Suprapubic skin (tissue), 4 donors: ENCODE measurements around the gene ZNF394. TPM values are rescaled to one million over a fixed set of nuclear protein-coding genes. Genes with fewer than 3 reads are reported as not detected.

Source experiments
- DNase-seq, 2 donors: peaks; one replicate each; pipeline ENCODE4 v3.0.0-alpha.2; 2019; ENCODE audit warnings: low spot score in 2 of 2
- H3K27ac ChIP-seq: fragments of 200-600 bp; sonication (generic); one replicate; pipeline ENCODE4 v1.5.1; 2019
- H3K27me3 ChIP-seq: fragments of 200-600 bp; sonication (generic); one replicate; pipeline ENCODE4 v1.5.1; 2019
- H3K36me3 ChIP-seq: fragments of 200-600 bp; sonication (generic); one replicate; pipeline ENCODE4 v1.5.1; 2019
- H3K4me1 ChIP-seq: fragments of 200-600 bp; sonication (generic); one replicate; pipeline ENCODE4 v1.5.1; 2019
- H3K4me3 ChIP-seq: fragments of 200-600 bp; sonication (generic); one replicate; pipeline ENCODE4 v1.5.1; 2019; ENCODE audit warnings: mild to moderate bottlenecking
- H3K9me3 ChIP-seq: fragments of 200-600 bp; sonication (generic); one replicate; pipeline ENCODE4 v1.5.1; 2019
- CTCF ChIP-seq, 2 donors: fragments of 200-600 bp in 1 of 2; fragments of 450-650 bp in 1 of 2; sonication (generic) in 1 of 2; IDR thresholded peaks; one replicate each; pipeline ENCODE4 v1.5.1; 2016 to 2019; ENCODE audit warnings: antibody characterized with exemption in 2 of 2, mild to moderate bottlenecking in 1 of 2, moderate library complexity in 1 of 2
- EP300 ChIP-seq: sonication (generic); formaldehyde crosslinking; IDR thresholded peaks from one replicate; pipeline ENCODE4 v1.6.1; 2017; ENCODE audit warnings: antibody characterized with exemption
- POLR2A ChIP-seq, 2 donors: fragments of 450-650 bp; IDR thresholded peaks; one replicate each; pipeline ENCODE4 v1.6.1; 2017; ENCODE audit warnings: antibody characterized with exemption in 2 of 2, mild to moderate bottlenecking in 2 of 2, moderate library complexity in 2 of 2
- POLR2AphosphoS5 ChIP-seq, 3 donors: sonication (generic); formaldehyde crosslinking; IDR thresholded peaks; one replicate each; pipeline ENCODE4 v1.6.1; 2017; ENCODE audit warnings: antibody characterized with exemption in 3 of 3
- WGBS: methylation state at CpG from one replicate; pipeline ENCODE4 v1.1.5; 2018; 5-methylcytosine and 5-hydroxymethylcytosine counted together
- total RNA-seq, 4 donors: library from RNA; depleted of rRNA; stranded (reverse); fragments of >200 nt; gene quantifications; one replicate each; pipeline ENCODE4 v1.1.0, GENCODE V29; 2016

Gene ZNF394
- total RNA-seq, 4 donors from 2014 or later, result 39.4 to 63.2 (median 53.9) TPM

GRCh38 chr7:99478464-99479440, 21.3 kb downstream of the ZNF394 start:
- H3K36me3 ChIP-seq, result peaks cover 4% of the 10 kb centered on the region

GRCh38 chr7:99476107-99476506, 24.0 kb downstream of the ZNF394 start:
- WGBS, result 88% methylated on average over 5 of the region's 5 CpGs

More at GRCh38 chr7:99478464-99479440, 21.3 kb downstream of the ZNF394 start:
- H3K4me3 ChIP-seq, result no peak overlapping the region
- peak overlapping the region; percentile 16 for H3K27ac ChIP-seq
- DNase-seq, result no peak
- H3K4me1 ChIP-seq, result peaks cover 13% of the 10 kb centered on the region
- 49% methylated on average over 14 of the region's 15 CpGs for WGBS
- no peak for TF ChIP-seq POLR2A (IDR thresholded peaks at IDR 0.05)
- TF ChIP-seq EP300, result no peak
- no peak for TF ChIP-seq POLR2AphosphoS5 (IDR thresholded peaks at IDR 0.05)
- no peak for TF ChIP-seq CTCF (IDR thresholded peaks at IDR 0.05)
- H3K9me3 ChIP-seq, result no peaks in the 10 kb centered on the region
- H3K27me3 ChIP-seq, result no peaks in the 10 kb centered on the region

GRCh38 chr7:99473315-99473596, 26.8 kb downstream of the ZNF394 start:
- TF ChIP-seq POLR2A (IDR thresholded peaks at IDR 0.05) (no peak), EP300 (no peak), CTCF (IDR thresholded peaks at IDR 0.05) (no peak), POLR2AphosphoS5 (IDR thresholded peaks at IDR 0.05) (no peak)
- Histone ChIP-seq H3K27ac (peak overlapping the region; percentile 84), H3K4me1 (peaks cover 21% of the 10 kb centered on the region), H3K36me3 (no peaks in the 10 kb centered on the region), H3K4me3 (peak overlapping the region; percentile 86), H3K9me3 (no peaks in the 10 kb centered on the region), H3K27me3 (no peaks in the 10 kb centered on the region)
- WGBS, result 1% methylated on average over 7 of the region's 7 CpGs
- no peak for DNase-seq

More at GRCh38 chr7:99476107-99476506, 24.0 kb downstream of the ZNF394 start:
- no peak overlapping the region for H3K27ac ChIP-seq
- H3K27me3 ChIP-seq, result no peaks in the 10 kb centered on the region
- no peak overlapping the region for H3K4me3 ChIP-seq
- no peaks in the 10 kb centered on the region for H3K36me3 ChIP-seq
- TF ChIP-seq POLR2A (IDR thresholded peaks at IDR 0.05) (no peak), EP300 (no peak), CTCF (IDR thresholded peaks at IDR 0.05) (no peak), POLR2AphosphoS5 (IDR thresholded peaks at IDR 0.05) (no peak)
- no peaks in the 10 kb centered on the region for H3K9me3 ChIP-seq
- DNase-seq, result no peak
- H3K4me1 ChIP-seq, result peaks cover 25% of the 10 kb centered on the region

GRCh38 chr7:99472561-99473314, 27.3 kb downstream of the ZNF394 start, which contains the start of gene ZNF789:
Gene ZNF789 (plus strand): TSS chr7:99472890. CDS start chr7:99476457, 3,567 bp downstream.
- no peak for TF ChIP-seq CTCF (IDR thresholded peaks at IDR 0.05)
- Histone ChIP-seq H3K27me3 (no peaks in the 10 kb centered on the region), H3K9me3 (no peaks in the 10 kb centered on the region), H3K4me3 (peak within 1 kb of the TSS; percentile 86), H3K36me3 (no peaks in the 10 kb centered on the region), H3K4me1 (peaks cover 19% of the 10 kb centered on the region), H3K27ac (peak within 1 kb of the TSS; percentile 84)
- WGBS, result under 1% methylated on average over 50 of the region's 56 CpGs
- DNase-seq, result peak; percentile 99 to 100
